PFSK-1 (cell line): Measurements from ENCODE around the gene MAST4.

ENCODE experiments used
- FOXP2 ChIP-seq: optimal IDR thresholded peaks from 2 replicates; pipeline ENCODE3; 2011; ENCODE audit warnings: borderline replicate concordance, control low read depth, inconsistent platforms; ENCODE audit not compliant: insufficient read depth; ENCODE audit errors: extremely low read length, extremely low read depth
- POLR2AphosphoS5 ChIP-seq: IDR thresholded peaks from 2 replicates; pipeline ENCODE4 v1.6.1; 2012; ENCODE audit warnings: low read depth, mild to moderate bottlenecking, control low read depth, low read length, moderate library complexity
- REST ChIP-seq, 2 experiments: IDR thresholded peaks; 2 replicates each; pipeline versions ENCODE4 v1.6.1 to v1.8.0; 2011 to 2012; ENCODE audit warnings: low read depth in 2 of 2, low read length in 2 of 2, control low read depth in 1 of 2, inconsistent platforms in 1 of 2, mild to moderate bottlenecking in 1 of 2, moderate library complexity in 1 of 2; ENCODE audit not compliant: insufficient read depth in 1 of 2
- SIN3A ChIP-seq: IDR thresholded peaks from 2 replicates; pipeline ENCODE4 v1.6.1; 2012; ENCODE audit warnings: mild to moderate bottlenecking, low read length, moderate library complexity, borderline replicate concordance; ENCODE audit not compliant: insufficient read depth
- TAF1 ChIP-seq: IDR thresholded peaks from 2 replicates; pipeline ENCODE4 v1.6.1; 2012; ENCODE audit warnings: low read length, control low read depth, borderline replicate concordance; ENCODE audit not compliant: insufficient read depth

GRCh38 chr5:67006500-67006848 lies 410.3 kb downstream of the MAST4 start:
- TF ChIP-seq REST (IDR thresholded peaks at IDR 0.05; ENCODE audit: insufficient read depth in 1 of 2, low read depth in 2 of 2, low read length in 2 of 2) (no peak), TAF1 (no peak), SIN3A (no peak), POLR2AphosphoS5 (no peak), FOXP2 (no peak)
